ENCODE measurements around the gene CACNA2D2. TPM values are rescaled to one million over a fixed set of nuclear protein-coding genes. Genes with fewer than 3 reads are reported as not detected.
A peak's percentile ranks its signal among the peaks of the same experiment; 100 is the strongest.

CACNA2D2 gene
- total and polyA plus RNA-seq, 2 of the 13 experiments (the other 11 are each of a cell fraction or from before 2014, with no cell fraction given) = not detected

- TF ChIP-seq AGO2 (optimal IDR thresholded peaks at IDR 0.05; ENCODE audit: low read depth, low read length) = no peak
- TF ChIP-seq GLMP (CRISPR knock-in tag; IDR thresholded peaks at IDR 0.05; ENCODE audit: borderline replicate concordance) = no peak
- TF ChIP-seq ZNF276 (CRISPR knock-in tag; IDR thresholded peaks at IDR 0.05; ENCODE audit: low read depth) = peak; percentile 58; the same call in 1 of the 2 replicates
- peak; percentile 97 for TF ChIP-seq ZBTB25 (CRISPR knock-in tag; IDR thresholded peaks at IDR 0.05)
- peak; percentile 85 for TF ChIP-seq UBTF (CRISPR knock-in tag; IDR thresholded peaks at IDR 0.05)
- TF ChIP-seq EP300 (IDR thresholded peaks at IDR 0.05; ENCODE audit: low read depth in 2 of 2, low read length in 2 of 2) = no peak
- TF ChIP-seq EP300 (CRISPR knock-in tag; IDR thresholded peaks at IDR 0.05; ENCODE audit: borderline replicate concordance) = no peak
- TF ChIP-seq ZFY (CRISPR knock-in tag; IDR thresholded peaks at IDR 0.05) = peak; percentile 87
- no peak for TF ChIP-seq ZBTB8A (CRISPR knock-in tag; IDR thresholded peaks at IDR 0.05; ENCODE audit: borderline replicate concordance, low read depth)
- TF ChIP-seq ZNF780A (CRISPR knock-in tag; IDR thresholded peaks at IDR 0.05) = peak; percentile 92
- TF ChIP-seq CBX2 (IDR thresholded peaks at IDR 0.05; ENCODE audit: low read depth, low read length) = no peak
- no peak for TF ChIP-seq CBX2 (CRISPR knock-in tag; IDR thresholded peaks at IDR 0.05; ENCODE audit: low read depth)
- peak; percentile 40; the same call in 1 of the 2 replicates for TF ChIP-seq ZNF746 (CRISPR knock-in tag; IDR thresholded peaks at IDR 0.05)
- TF ChIP-seq ZBTB44 (CRISPR knock-in tag; IDR thresholded peaks at IDR 0.05) = no peak
- no peak; the same call in 1 of the 2 replicates for TF ChIP-seq ZNF292 (CRISPR knock-in tag; IDR thresholded peaks at IDR 0.05; ENCODE audit: borderline replicate concordance, low read depth)
- no peak for TF ChIP-seq KDM1A (CRISPR knock-in tag; IDR thresholded peaks at IDR 0.05)
- TF ChIP-seq SMAD3 (CRISPR knock-in tag; IDR thresholded peaks at IDR 0.05) = no peak
These were observed 166.1 kb downstream of the CACNA2D2 start (continued) for GRCh38 chr3:50337175-50337861.

Data from HepG2 (cell line).